A549 treated with dexamethasone at 1 μM for 4 hours (cell line): Measurements from ENCODE around the gene ATP6AP2. TPM values are rescaled to one million over a fixed set of nuclear protein-coding genes. Genes with fewer than 3 reads are reported as not detected.

ENCODE experiments used
- total RNA-seq: library from RNA; stranded (reverse); fragments of 200-300 nt; extraction: Qiagen RNA extraction; gene quantifications from 5 replicates; pipeline ENCODE4 v1.2.3, GENCODE V29; 2022

Gene ATP6AP2, protein sequence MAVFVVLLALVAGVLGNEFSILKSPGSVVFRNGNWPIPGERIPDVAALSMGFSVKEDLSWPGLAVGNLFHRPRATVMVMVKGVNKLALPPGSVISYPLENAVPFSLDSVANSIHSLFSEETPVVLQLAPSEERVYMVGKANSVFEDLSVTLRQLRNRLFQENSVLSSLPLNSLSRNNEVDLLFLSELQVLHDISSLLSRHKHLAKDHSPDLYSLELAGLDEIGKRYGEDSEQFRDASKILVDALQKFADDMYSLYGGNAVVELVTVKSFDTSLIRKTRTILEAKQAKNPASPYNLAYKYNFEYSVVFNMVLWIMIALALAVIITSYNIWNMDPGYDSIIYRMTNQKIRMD
- 116 to 142 TPM (median 135 TPM) in 5 replicates for total RNA-seq

DNA sequence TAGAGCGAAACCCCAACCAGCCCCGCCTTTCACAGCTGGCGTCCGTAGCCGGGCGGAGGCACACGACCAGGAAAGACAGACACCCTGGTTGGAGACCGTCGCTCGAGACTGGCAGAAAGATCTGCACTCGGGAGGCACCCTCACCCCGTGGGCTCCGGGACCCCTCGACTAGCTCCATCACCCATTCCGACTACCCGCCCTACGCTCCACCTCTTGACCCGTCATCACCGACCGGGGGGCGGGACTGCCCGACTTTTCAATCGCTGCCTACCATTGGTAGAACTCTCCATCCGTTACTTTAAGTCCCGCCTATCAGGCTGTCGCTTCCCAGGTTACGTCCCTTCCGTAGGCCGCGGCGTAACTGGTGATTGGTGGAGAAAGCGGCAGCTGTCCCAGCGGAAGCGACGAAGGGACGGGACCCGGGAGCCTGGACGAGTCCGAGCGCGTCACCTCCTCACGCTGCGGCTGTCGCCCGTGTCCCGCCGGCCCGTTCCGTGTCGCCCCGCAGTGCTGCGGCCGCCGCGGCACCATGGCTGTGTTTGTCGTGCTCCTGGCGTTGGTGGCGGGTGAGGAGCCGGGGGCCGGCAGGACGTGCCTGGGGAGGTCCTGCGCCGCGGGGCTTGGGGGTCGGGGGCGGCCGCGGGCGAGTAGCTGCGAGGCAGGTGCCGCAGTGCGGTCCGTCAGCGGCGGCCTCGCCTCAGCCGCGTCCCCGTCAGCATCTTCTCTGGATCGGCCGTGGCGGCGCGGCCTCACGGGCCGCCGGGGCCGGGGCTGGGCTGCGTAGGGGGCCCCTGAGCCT is at the start of gene ATP6AP2:
ATP6AP2 (plus strand) TSS at position 434 of the 799 bp plus-strand sequence; CDS start at position 530, 96 bp downstream.

DNA sequence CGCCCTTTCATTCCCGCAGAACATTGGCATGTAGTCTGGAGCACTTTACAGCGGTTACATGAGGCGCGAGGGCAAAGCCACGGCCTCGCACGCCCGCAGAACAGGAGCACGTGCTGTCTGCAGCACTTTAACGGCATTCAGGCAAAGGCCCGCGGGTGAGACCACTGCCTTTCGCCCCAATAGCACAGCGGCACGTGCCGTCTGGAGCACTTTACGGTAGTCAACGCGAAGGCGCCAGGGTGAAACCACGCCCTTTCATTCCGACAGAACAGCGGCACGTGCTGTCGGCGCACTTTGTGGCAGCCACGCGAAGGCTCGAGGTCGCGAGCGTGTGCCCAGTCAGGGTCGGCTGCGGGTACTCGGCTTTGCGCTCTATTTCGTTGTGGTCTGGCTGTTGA is 42.4 kb downstream of the ATP6AP2 start, which contains the start of gene MPC1L:
MPC1L (plus strand) TSS at position 290 of the 398 bp plus-strand sequence. CDS start 138 bp downstream, outside the sequence.

DNA sequence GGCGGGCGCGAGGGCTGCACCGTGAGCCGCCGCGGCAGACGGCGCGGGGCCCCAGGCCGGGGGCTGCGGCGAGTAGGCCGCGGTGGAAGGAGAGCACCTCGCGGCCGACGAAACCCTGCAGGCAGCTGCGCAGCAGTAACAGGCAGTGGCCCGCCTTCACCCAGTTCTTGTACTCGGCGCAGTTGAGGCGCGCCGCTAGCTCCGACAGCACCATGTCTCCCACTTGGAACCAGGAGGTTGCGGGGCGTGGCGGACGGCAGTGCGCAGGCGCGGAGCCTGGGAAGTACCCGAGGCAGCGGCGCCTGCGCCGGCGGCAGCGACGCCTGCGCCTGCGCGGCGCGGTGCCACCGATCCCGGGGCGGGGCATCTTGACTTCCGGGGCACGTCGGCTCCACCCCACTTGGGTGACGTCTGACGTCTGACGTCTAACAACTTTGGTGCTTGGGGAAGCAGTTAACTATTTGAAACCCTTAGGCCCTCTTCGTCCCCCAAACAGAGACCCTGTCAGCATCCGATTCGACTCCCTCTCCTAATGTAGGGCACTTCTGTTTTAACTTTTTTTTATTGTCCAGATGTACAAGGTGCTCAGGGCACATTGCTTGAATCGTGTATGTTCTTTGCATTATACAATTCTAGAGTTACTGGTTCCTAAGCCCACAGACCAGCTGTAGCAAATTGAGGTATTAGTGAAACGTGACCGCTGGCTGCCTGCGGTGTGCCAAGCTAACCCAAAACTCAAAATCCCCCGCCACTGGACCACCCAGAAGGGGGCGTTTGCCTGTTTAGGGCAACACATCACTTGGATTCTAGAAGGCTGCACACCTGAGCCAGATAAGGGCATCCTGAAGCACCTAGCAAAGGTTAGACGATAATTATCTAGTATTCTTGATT is 66.8 kb downstream of the ATP6AP2 start, which contains the start of gene CXorf38:
CXorf38 (minus strand) TSS at position 255 of the 891 bp plus-strand sequence; CDS start at position 214, 41 bp downstream.

Other genes with a start within 250 kb of the ATP6AP2 start
- gene MPC1L, start 42.5 kb downstream of the ATP6AP2 start, total RNA-seq, result not detected in 5 replicates
- 9.1 to 12.4 TPM (median 10.8 TPM) in 5 replicates for gene CXorf38, start 66.6 kb downstream of the ATP6AP2 start, total RNA-seq
- 16.4 to 32.2 TPM (median 27.1 TPM) in 5 replicates for gene MED14, start 154.6 kb downstream of the ATP6AP2 start, total RNA-seq